ENCODE measurements around the gene METTL24. TPM values are rescaled to one million over a fixed set of nuclear protein-coding genes. Genes with fewer than 3 reads are reported as not detected.
"Not testable (repeated sequence)": the region's sequence is repeated elsewhere in the genome, so short reads cannot be mapped to it uniquely, and the experiment has no call there.

Gene METTL24
- polyA plus RNA-seq, 4 donors: 13.6 to 17.8 (median 15.7) TPM

- DNase-seq (ENCODE audit: low read depth in 4 of 4, low spot score in 2 of 4): no peak
Measured at GRCh38 chr6:110317646-110318045, 40.5 kb downstream of the METTL24 start.

GRCh38 chr6:110317189-110317588 is 41.0 kb downstream of the METTL24 start:
- DNase-seq (ENCODE audit: low read depth in 4 of 4, low spot score in 2 of 4): no peak

GRCh38 chr6:110315869-110316398 is 42.2 kb downstream of the METTL24 start:
- no peak for DNase-seq (ENCODE audit: low read depth in 4 of 4, low spot score in 2 of 4)

- DNase-seq (ENCODE audit: low read depth in 4 of 4, low spot score in 2 of 4): no peak
Measured at GRCh38 chr6:110315207-110315868, 42.8 kb downstream of the METTL24 start.

GRCh38 chr6:110310861-110311446 is 47.2 kb downstream of the METTL24 start:
- no peak for DNase-seq (ENCODE audit: low read depth in 4 of 4, low spot score in 2 of 4)

GRCh38 chr6:110309432-110309831 is 48.7 kb downstream of the METTL24 start:
- not testable (repeated sequence) for DNase-seq (ENCODE audit: low read depth in 4 of 4, low spot score in 2 of 4)

GRCh38 chr6:110307368-110307767 is 50.8 kb downstream of the METTL24 start:
- DNase-seq (ENCODE audit: low read depth in 4 of 4, low spot score in 2 of 4): no peak

GRCh38 chr6:110305832-110306231 is 52.3 kb downstream of the METTL24 start:
- DNase-seq (ENCODE audit: low read depth in 4 of 4, low spot score in 2 of 4): not testable (repeated sequence)

GRCh38 chr6:110303692-110304091 is 54.5 kb downstream of the METTL24 start:
- DNase-seq (ENCODE audit: low read depth in 4 of 4, low spot score in 2 of 4): not testable (repeated sequence)

GRCh38 chr6:110298916-110299315 is 59.2 kb downstream of the METTL24 start:
- no peak for DNase-seq (ENCODE audit: low read depth in 4 of 4, low spot score in 2 of 4)

- no peak for DNase-seq (ENCODE audit: low read depth in 4 of 4, low spot score in 2 of 4)
Measured at GRCh38 chr6:110298411-110298810, 59.7 kb downstream of the METTL24 start.

- DNase-seq (ENCODE audit: low read depth in 4 of 4, low spot score in 2 of 4): peak in 2 of 4 donors; percentile 15 to 32
Measured at GRCh38 chr6:110296241-110297025, 61.7 kb downstream of the METTL24 start.

GRCh38 chr6:110295451-110296165 is 62.5 kb downstream of the METTL24 start:
- no peak for DNase-seq (ENCODE audit: low read depth in 4 of 4, low spot score in 2 of 4)

GRCh38 chr6:110287462-110288341 is 70.4 kb downstream of the METTL24 start:
- no peak for DNase-seq (ENCODE audit: low read depth in 4 of 4, low spot score in 2 of 4)

GRCh38 chr6:110285306-110286060 is 72.7 kb downstream of the METTL24 start:
- no peak for DNase-seq (ENCODE audit: low read depth in 4 of 4, low spot score in 2 of 4)

GRCh38 chr6:110284855-110285254 is 73.3 kb downstream of the METTL24 start:
- DNase-seq (ENCODE audit: low read depth in 4 of 4, low spot score in 2 of 4): no peak

GRCh38 chr6:110283657-110284056 is 74.5 kb downstream of the METTL24 start:
- no peak for DNase-seq (ENCODE audit: low read depth in 4 of 4, low spot score in 2 of 4)

GRCh38 chr6:110282412-110282811 is 75.7 kb downstream of the METTL24 start:
- no peak for DNase-seq (ENCODE audit: low read depth in 4 of 4, low spot score in 2 of 4)

- no peak for DNase-seq (ENCODE audit: low read depth in 4 of 4, low spot score in 2 of 4)
Measured at GRCh38 chr6:110277100-110277665, 81.0 kb downstream of the METTL24 start.
